ENCODE measurements around the gene PTTG1IP2.
A peak's percentile ranks its signal among the peaks of the same experiment; 100 is the strongest.

PTTG1IP2 gene

GRCh38 chr7:90445633-90446032 lies 23.8 kb upstream of the PTTG1IP2 start:
- no peak for TF ChIP-seq CTCF (IDR thresholded peaks at IDR 0.05)

- no peak for TF ChIP-seq CTCF (IDR thresholded peaks at IDR 0.05)
Observed at GRCh38 chr7:90446137-90446899, 23.1 kb upstream of the PTTG1IP2 start.

GRCh38 chr7:90453259-90453891 lies 16.1 kb upstream of the PTTG1IP2 start:
- no peak for TF ChIP-seq CTCF (IDR thresholded peaks at IDR 0.05)

GRCh38 chr7:90453931-90454330 lies 15.5 kb upstream of the PTTG1IP2 start:
- no peak for TF ChIP-seq CTCF (IDR thresholded peaks at IDR 0.05)

GRCh38 chr7:90455163-90456030 lies 14.0 kb upstream of the PTTG1IP2 start:
- peak; percentile 80 for TF ChIP-seq CTCF (IDR thresholded peaks at IDR 0.05)

- TF ChIP-seq CTCF (IDR thresholded peaks at IDR 0.05): no peak
Observed at GRCh38 chr7:90458104-90458503, 11.3 kb upstream of the PTTG1IP2 start.

- TF ChIP-seq CTCF (IDR thresholded peaks at IDR 0.05): peak; percentile 32; the same call in 1 of the 2 replicates
Observed at GRCh38 chr7:90459888-90460287, 9.6 kb upstream of the PTTG1IP2 start.

Measured in LNCAP (cell line).